Esophagus squamous epithelium (tissue), 4 donors: Measurements from ENCODE around the gene OPN5.

ENCODE experiments used
- POLR2A ChIP-seq, 4 donors: fragments of 450-650 bp; IDR thresholded peaks; one replicate each; pipeline ENCODE4 v1.6.1; 2017; ENCODE audit warnings: antibody characterized with exemption in 4 of 4, mild to moderate bottlenecking in 4 of 4, moderate library complexity in 3 of 4
- TF ChIP-seq, protein P1 (sequence below), 6 experiments: fragments of 450-650 bp in 4 of 6; fragments of 200-600 bp in 2 of 6; sonication (generic) in 2 of 6; IDR thresholded peaks; one replicate each; pipeline ENCODE4 v1.5.1; 2016 to 2019; ENCODE audit warnings: antibody characterized with exemption in 6 of 6, mild to moderate bottlenecking in 4 of 6, moderate library complexity in 4 of 6

DNA sequence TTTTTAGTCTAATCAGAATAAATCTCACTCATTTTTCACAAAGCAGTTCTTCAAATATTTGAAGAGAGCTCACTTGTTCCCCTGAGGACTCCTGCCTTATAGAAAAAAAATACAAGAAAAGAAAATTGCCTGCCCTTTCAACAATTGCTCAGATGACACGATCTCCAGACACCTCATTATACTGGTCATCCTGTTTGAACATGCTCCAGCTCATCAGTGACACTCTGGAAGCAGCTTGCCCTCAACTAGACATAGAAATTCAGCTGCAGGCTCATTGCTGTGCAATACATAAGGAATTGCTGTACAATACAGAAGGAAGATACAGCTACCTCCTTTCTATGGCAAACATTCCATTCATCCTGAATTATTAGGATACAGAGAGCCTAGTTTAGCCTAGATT is 73.1 kb downstream of the OPN5 start:
- TF ChIP-seq, protein P1, sequence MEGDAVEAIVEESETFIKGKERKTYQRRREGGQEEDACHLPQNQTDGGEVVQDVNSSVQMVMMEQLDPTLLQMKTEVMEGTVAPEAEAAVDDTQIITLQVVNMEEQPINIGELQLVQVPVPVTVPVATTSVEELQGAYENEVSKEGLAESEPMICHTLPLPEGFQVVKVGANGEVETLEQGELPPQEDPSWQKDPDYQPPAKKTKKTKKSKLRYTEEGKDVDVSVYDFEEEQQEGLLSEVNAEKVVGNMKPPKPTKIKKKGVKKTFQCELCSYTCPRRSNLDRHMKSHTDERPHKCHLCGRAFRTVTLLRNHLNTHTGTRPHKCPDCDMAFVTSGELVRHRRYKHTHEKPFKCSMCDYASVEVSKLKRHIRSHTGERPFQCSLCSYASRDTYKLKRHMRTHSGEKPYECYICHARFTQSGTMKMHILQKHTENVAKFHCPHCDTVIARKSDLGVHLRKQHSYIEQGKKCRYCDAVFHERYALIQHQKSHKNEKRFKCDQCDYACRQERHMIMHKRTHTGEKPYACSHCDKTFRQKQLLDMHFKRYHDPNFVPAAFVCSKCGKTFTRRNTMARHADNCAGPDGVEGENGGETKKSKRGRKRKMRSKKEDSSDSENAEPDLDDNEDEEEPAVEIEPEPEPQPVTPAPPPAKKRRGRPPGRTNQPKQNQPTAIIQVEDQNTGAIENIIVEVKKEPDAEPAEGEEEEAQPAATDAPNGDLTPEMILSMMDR (IDR thresholded peaks at IDR 0.05): no peak
- TF ChIP-seq POLR2A (IDR thresholded peaks at IDR 0.05): no peak
